HG02642 (cell line): ENCODE results near the gene CNR1.

Source experiments
- ATAC-seq: cut with Tn5 transposase; IDR thresholded peaks from one replicate; pipeline ENCODE4 v1.9.1; 2021; ENCODE audit warnings: mild to moderate bottlenecking; ENCODE audit not compliant: unreplicated experiment, poor library complexity

Gene CNR1

DNA sequence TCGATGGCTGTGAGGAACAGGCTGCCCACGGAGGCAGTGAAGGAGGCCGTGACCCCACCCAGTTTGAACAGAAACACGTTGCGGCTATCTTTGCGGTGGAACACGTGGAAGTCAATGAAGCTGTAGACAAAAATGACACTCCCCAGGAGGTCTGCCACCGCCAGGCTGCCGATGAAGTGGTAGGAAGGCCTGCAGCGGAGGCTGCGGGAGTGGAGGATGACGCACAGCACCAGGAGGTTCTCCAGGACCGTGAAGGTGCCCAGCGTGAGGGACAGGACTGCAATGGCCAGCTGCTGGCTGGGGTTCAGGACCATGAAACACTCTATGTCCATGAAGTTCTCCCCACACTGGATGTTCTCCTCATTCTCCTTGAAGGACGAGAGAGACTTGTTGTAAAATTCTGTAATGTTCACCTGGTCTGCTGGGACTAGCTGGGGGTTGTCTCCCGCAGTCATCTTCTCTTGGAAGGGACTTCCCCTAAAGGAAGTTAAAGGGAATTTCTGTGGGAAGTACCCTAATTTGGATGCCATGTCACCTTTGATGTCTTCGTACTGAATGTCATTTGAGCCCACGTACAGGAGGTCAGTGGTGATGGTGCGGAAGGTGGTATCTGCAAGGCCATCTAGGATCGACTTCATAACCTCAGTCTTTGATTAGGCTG lies 21.4 kb downstream of the CNR1 start:
- no peak for ATAC-seq

DNA sequence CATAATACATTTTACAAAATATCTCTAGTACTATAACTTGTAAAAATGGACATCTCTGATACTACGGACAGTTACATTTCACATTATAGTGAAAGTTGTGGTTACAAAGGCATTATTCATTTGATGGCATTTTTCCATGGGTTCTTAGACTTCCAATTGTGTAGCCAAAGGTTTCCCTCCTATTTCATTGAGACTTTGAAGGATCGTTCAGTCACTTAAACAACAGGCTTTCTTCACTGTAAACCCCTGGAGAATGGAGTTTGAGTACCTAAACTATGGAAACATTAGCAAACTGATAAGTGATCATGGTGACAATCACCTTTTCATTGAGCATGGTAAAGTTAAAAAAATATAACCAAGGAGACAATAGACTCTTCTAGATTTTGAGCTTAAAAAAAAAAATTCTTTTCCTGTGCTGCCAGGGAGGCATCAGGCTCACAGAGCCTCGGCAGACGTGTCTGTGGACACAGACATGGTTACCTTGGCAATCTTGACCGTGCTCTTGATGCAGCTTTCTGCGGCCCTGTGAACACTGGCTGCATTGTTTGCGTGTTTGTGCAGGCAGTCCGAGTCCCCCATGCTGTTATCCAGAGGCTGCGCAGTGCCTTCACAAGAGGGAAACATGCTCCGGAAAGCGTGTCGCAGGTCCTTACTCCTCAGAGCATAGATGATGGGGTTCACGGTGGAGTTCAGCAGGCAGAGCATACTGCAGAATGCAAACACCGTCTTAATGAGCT lies 22.6 kb downstream of the CNR1 start:
- no peak for ATAC-seq

DNA sequence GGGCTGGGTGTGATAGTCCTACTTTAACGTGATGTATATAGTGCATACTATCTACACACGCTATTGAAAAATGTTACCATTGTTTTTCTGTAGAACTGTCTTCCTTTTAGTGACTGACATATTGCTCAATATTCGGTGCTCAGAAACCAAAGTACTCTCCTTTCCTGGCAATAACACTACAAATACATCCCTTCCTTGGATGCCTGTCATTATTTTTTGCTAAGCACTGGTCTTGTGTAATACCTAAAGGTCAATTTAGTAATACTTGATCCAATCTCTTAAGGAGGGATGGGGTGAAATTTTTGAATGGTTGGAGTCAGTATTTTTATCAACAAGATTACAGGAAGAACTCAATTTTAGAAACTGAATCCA lies 23.9 kb downstream of the CNR1 start:
- no peak for ATAC-seq

DNA sequence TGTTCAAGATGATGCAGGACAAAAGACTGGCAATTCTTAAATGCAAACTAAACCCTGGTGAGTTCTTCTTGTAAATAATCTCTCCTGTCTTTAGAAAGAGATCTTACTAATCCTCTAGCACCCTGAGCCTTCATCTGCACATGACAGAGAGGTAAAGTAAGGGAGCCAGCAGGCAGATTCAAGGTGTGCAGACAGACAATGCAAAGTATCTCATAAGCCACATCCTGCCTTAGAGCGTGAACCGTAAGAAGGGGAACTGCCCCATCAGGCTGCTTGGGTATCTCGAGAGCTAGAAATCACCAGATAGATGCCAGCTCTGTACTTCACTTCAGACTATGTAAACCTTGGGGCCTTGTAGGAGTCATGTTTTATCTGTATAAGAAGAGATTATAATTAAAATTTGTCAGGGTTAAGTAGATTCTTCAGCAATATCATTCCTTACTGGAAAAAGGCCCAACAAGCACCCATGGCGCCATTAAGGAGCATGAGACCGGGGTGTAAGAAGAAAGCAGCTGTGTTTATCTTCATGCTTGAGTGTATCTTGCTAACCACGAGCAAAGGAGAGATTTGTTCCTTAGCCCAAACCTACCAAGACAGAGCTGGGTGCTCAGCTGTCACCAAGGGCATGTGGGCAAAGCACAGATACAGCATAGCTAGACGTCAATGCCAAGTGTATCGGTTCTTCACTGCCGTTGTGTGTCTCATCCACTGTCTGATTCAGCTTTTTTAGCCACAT lies 24.4 kb downstream of the CNR1 start:
- ATAC-seq = peak; percentile 95

DNA sequence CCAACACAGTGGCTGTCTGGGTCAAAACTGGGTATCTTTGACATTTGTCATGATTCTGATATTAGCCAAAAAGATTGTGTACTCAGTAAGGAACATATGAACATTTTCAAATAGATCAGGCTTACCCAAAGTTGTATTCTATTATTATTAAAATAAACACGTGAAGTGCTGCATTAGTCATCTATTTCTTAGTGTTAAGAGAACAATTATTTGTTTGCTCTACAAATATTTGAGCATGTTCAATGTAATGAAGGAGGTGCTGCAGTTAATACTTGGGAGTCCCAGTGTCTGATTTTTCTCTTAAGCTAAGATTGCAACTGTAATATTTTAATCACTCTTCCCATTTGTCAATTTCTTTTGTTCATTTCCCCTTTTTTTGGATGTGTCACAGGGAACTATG lies 28.2 kb downstream of the CNR1 start:
- ATAC-seq = no peak

DNA sequence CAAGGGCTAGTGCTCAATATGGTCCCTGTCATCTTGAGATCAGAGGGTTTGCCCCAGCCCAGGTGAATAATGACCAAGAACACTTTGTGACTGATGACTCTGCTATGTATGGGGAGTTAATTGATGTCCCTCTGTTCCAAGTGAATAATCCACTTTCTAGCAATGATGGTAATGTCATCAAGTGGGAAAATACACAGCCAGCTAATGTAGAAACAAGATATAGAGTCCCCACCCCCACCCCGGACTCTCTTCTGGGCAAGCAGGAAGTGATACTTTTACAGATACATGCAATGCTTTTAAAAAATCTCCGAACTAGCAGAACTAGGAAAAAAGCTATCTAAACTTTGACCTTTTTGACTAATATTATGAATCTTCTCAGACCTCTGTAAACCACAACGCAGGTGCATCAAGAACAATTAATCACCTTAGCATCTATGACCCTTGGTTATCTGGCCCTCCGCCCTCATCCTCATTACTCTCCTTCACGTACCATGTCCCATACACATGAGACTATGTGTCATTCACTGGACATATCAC lies 30.5 kb downstream of the CNR1 start:
- peak; percentile 76 for ATAC-seq

- ATAC-seq = no peak
These were observed 31.6 kb downstream of the CNR1 start for GRCh38 chr6:88134575-88134974.

DNA sequence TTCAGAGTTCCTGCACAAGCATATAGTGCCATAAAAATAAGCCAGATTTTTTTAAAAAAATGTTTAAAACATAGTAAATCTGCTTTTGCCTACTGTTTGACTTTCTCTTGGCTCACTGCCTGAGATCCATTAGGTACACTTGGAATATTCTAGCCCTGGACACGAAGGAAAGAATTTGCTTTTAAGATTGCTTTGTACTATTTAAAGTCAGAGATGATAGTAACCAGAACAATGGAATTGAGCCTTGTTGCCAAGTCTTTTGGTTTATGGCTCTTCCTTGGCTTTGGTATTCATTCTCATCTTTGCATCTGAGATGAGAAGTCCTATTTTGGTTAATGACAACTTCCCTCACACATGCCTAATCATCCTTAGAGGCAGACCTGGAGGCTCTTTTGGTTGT lies 32.4 kb downstream of the CNR1 start:
- ATAC-seq = no peak

GRCh38 chr6:88124925-88125557 lies 41.1 kb downstream of the CNR1 start:
- ATAC-seq = no peak

- ATAC-seq = no peak
These were observed 45.5 kb downstream of the CNR1 start for GRCh38 chr6:88120635-88121034.

- no peak for ATAC-seq
These were observed 46.4 kb downstream of the CNR1 start for GRCh38 chr6:88119769-88120168.

- no peak for ATAC-seq
These were observed 49.9 kb downstream of the CNR1 start for GRCh38 chr6:88116276-88116675.

GRCh38 chr6:88115307-88115706 lies 50.8 kb downstream of the CNR1 start:
- no peak for ATAC-seq

GRCh38 chr6:88114838-88115237 lies 51.3 kb downstream of the CNR1 start:
- no peak for ATAC-seq

DNA sequence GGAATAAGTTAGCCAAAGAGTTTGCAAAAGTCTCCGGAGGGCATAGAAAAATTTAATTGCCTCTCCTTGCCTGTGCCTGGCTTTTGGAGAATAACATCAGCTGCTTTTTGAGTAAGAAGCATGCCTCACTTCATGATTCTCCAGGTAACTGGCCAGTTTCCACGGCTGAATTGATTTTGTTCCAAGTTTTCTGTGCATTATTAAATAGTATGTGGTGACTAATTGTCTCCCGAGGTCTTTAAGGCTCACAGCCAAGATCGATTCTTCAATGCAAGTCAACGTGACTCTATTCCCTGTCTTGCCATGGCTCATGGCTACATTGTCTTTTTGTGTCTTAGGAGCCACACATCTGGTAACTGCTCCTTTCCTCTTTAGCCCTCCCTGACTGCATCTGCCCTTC lies 54.2 kb downstream of the CNR1 start:
- no peak for ATAC-seq

- no peak for ATAC-seq
These were observed 58.9 kb downstream of the CNR1 start for GRCh38 chr6:88107241-88107640.

DNA sequence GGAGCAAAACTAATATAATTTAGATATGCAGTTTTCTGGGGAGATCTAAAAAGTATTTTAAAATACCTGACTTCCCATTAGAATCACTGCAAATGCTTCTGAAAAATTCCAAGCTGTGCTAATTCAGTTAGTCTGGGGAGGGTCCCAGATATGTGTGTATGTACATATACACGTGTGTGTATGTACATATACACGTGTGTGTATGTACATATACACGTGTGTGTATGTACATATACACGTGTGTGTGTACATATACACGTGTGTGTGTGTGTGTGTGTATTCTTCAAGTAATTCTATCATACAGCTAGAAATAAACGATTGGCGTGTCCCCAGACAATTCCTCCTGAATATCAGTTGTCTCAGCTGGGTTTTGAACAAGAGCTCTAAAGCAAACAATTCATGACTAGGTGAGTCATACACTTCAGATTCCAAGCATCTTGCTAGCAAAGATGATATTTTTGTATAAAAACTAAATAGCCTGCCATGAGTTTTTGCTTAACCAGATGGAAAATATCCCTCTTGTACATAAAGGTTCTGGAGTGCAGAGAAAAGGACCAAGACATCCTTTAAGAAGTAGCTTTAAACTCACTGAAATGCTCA lies 60.3 kb downstream of the CNR1 start:
- ATAC-seq = no peak
